Mammary epithelial cell (primary cell): ENCODE results near the gene PTPN22.

Experiments used
- CTCF ChIP-seq, 2 donors: IDR thresholded peaks in 1 of 2; conservative IDR thresholded peaks in 1 of 2; 2 replicates each; pipeline ENCODE4 v1.5.1; 2011 to 2012; ENCODE audit warnings: inconsistent platforms in 2 of 2, low read length in 2 of 2, mild to moderate bottlenecking in 2 of 2, control low read depth in 1 of 2, low read depth in 1 of 2; ENCODE audit not compliant: insufficient read depth in 1 of 2; ENCODE audit errors: extremely low read depth in 1 of 2
- EZH2 ChIP-seq: IDR thresholded peaks from 2 replicates; pipeline ENCODE4 v1.6.1; 2012; ENCODE audit warnings: low read length, inconsistent platforms, borderline replicate concordance

GRCh38 chr1:113913887-113914664 lies 42.6 kb upstream of the PTPN22 start:
- TF ChIP-seq CTCF (conservative IDR thresholded peaks at IDR 0.05 in 1 of 2, IDR thresholded peaks at IDR 0.05 in 1 of 2; ENCODE audit: extremely low read depth in 1 of 2, insufficient read depth in 1 of 2, low read depth in 1 of 2, low read length in 2 of 2): no peak
- TF ChIP-seq EZH2: no peak
